Heart left ventricle (tissue), 13 donors: ENCODE results near the gene OAS1.

Experiments
- POLR2A ChIP-seq, 2 donors: fragments of 450-650 bp; IDR thresholded peaks; one replicate each; pipeline ENCODE4 v1.6.1; 2017; ENCODE audit warnings: antibody characterized with exemption in 2 of 2, mild to moderate bottlenecking in 2 of 2, moderate library complexity in 2 of 2
- TF ChIP-seq, protein P1 (sequence below), 12 donors: fragments of 200-600 bp; sonication (generic) in 4 of 12; IDR thresholded peaks; one replicate each; pipeline versions ENCODE4 v1.5.0 to v1.8.0; 2018 to 2022; ENCODE audit warnings: antibody characterized with exemption in 12 of 12, mild to moderate bottlenecking in 5 of 12
- donor health status: ischemic (EF 13 %, LVEDD 7.1; RV severe dilation, severe dysfunction).
- donor health status: DM: no; HTN: yes; CAD: no.
- donor health status: DM: no; HTN: no; CAD: no.
- donor health status: ischemic (EF 25% LVEDD 6.9; RV normal size, moderate dysfunction).
- donor health status: ischemic (EF 25% LVEDD 5.7; RV mildly dilated, moderate dysfunction).
- donor health status: ischemic (EF 35%, LVEDD 5.7; RV mildly dilated, moderate dysfunction).
- donor health status: nonischemic (EF 11% LVEDD 7.7; RV severe dilation, severe dysfunction).
- donor health status: DM: yes; HTN: yes; CAD: no.
- donor health status: PGD.
- donor health status: ischemic (EF 29% LVEDD 5.4; RV normal size, mild dysfunction).
- donor health status: nonischemic (EF 23%, LVEDD 6.1; RV moderate dilation, normal function).

- TF ChIP-seq, protein P1, sequence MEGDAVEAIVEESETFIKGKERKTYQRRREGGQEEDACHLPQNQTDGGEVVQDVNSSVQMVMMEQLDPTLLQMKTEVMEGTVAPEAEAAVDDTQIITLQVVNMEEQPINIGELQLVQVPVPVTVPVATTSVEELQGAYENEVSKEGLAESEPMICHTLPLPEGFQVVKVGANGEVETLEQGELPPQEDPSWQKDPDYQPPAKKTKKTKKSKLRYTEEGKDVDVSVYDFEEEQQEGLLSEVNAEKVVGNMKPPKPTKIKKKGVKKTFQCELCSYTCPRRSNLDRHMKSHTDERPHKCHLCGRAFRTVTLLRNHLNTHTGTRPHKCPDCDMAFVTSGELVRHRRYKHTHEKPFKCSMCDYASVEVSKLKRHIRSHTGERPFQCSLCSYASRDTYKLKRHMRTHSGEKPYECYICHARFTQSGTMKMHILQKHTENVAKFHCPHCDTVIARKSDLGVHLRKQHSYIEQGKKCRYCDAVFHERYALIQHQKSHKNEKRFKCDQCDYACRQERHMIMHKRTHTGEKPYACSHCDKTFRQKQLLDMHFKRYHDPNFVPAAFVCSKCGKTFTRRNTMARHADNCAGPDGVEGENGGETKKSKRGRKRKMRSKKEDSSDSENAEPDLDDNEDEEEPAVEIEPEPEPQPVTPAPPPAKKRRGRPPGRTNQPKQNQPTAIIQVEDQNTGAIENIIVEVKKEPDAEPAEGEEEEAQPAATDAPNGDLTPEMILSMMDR (IDR thresholded peaks at IDR 0.05): no peak
- TF ChIP-seq POLR2A (IDR thresholded peaks at IDR 0.05): no peak
Measured at GRCh38 chr12:112869778-112870177, 37.0 kb upstream of the OAS1 start.
